ENCODE measurements around the gene TRMT11.

Gene TRMT11

GRCh38 chr6:126083875-126084274 is 97.5 kb downstream of the TRMT11 start:
- Histone ChIP-seq H3K4me3 (ENCODE audit: insufficient read depth, low read length, poor library complexity, severe bottlenecking) (no peak overlapping the region), H2AFZ (ENCODE audit: low read depth, low read length, severe bottlenecking) (no peak overlapping the region), H3F3A (ENCODE audit: insufficient read depth) (no peaks in the 10 kb centered on the region), H4K20me1 (ENCODE audit: low read depth, low read length) (no peaks in the 10 kb centered on the region), H3K9me2 (replicated peaks; ENCODE audit: insufficient read depth, low read length) (no peaks in the 10 kb centered on the region), H3K9me3 (ENCODE audit: insufficient read depth, low read length) (no peaks in the 10 kb centered on the region), H3K27ac (ENCODE audit: low read depth, low read length) (no peak overlapping the region), H3K36me3 (ENCODE audit: low read length) (no peaks in the 10 kb centered on the region), H3K27me3 (ENCODE audit: low read length) (no peaks in the 10 kb centered on the region), H3K79me2 (ENCODE audit: insufficient read depth, low read length) (no peaks in the 10 kb centered on the region), H3K9ac (ENCODE audit: low read length) (no peak overlapping the region), H3K4me2 (ENCODE audit: low read depth, low read length, poor library complexity, severe bottlenecking) (no peak overlapping the region)
- TF ChIP-seq, protein P1, sequence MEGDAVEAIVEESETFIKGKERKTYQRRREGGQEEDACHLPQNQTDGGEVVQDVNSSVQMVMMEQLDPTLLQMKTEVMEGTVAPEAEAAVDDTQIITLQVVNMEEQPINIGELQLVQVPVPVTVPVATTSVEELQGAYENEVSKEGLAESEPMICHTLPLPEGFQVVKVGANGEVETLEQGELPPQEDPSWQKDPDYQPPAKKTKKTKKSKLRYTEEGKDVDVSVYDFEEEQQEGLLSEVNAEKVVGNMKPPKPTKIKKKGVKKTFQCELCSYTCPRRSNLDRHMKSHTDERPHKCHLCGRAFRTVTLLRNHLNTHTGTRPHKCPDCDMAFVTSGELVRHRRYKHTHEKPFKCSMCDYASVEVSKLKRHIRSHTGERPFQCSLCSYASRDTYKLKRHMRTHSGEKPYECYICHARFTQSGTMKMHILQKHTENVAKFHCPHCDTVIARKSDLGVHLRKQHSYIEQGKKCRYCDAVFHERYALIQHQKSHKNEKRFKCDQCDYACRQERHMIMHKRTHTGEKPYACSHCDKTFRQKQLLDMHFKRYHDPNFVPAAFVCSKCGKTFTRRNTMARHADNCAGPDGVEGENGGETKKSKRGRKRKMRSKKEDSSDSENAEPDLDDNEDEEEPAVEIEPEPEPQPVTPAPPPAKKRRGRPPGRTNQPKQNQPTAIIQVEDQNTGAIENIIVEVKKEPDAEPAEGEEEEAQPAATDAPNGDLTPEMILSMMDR (IDR thresholded peaks at IDR 0.05; ENCODE audit: insufficient read depth, low read length, poor library complexity, severe bottlenecking): no peak
- TF ChIP-seq EZH2phosphoT487 (conservative IDR thresholded peaks at IDR 0.05; ENCODE audit: low read length): no peak

DNA sequence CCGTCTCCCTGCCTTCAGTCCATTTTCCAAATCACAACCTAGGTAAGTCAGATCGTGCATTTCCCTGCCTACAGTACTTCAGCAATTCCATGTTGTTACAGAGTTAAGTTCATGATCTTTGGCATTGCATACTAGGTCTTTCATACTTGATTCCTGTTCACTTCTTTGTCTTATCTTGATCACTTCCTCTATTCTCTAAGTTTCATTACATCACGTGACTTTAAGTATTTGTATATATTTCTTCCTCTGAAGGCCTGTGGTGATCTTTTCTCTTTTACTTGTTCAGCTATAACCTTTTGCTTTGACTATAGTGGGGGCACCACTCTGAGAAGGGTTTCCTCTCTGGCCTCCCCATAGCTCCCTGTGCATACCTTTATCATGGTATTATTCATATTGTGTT is 100.2 kb downstream of the TRMT11 start:
- Histone ChIP-seq H3K36me3 (ENCODE audit: low read length) (no peaks in the 10 kb centered on the region), H3K4me2 (ENCODE audit: low read depth, low read length, poor library complexity, severe bottlenecking) (no peak overlapping the region), H3K79me2 (ENCODE audit: insufficient read depth, low read length) (no peaks in the 10 kb centered on the region), H3K9ac (ENCODE audit: low read length) (no peak overlapping the region), H4K20me1 (ENCODE audit: low read depth, low read length) (no peaks in the 10 kb centered on the region), H3K9me2 (replicated peaks; ENCODE audit: insufficient read depth, low read length) (no peaks in the 10 kb centered on the region), H3K9me3 (ENCODE audit: insufficient read depth, low read length) (no peaks in the 10 kb centered on the region), H3F3A (ENCODE audit: insufficient read depth) (no peaks in the 10 kb centered on the region), H3K4me3 (ENCODE audit: insufficient read depth, low read length, poor library complexity, severe bottlenecking) (no peak overlapping the region), H2AFZ (ENCODE audit: low read depth, low read length, severe bottlenecking) (no peak overlapping the region), H3K27me3 (ENCODE audit: low read length) (no peaks in the 10 kb centered on the region), H3K27ac (ENCODE audit: low read depth, low read length) (no peak overlapping the region)
- TF ChIP-seq EZH2phosphoT487 (conservative IDR thresholded peaks at IDR 0.05; ENCODE audit: low read length): no peak
- TF ChIP-seq, protein P1 (IDR thresholded peaks at IDR 0.05; ENCODE audit: insufficient read depth, low read length, poor library complexity, severe bottlenecking): no peak

Data from SU-DHL-6 (cell line).